ENCODE data around the gene GTF3A.
A peak's percentile ranks its signal among the peaks of the same experiment; 100 is the strongest.
"Not testable (repeated sequence)": the region's sequence is repeated elsewhere in the genome, so short reads cannot be mapped to it uniquely, and the experiment has no call there.

Gene GTF3A

DNA sequence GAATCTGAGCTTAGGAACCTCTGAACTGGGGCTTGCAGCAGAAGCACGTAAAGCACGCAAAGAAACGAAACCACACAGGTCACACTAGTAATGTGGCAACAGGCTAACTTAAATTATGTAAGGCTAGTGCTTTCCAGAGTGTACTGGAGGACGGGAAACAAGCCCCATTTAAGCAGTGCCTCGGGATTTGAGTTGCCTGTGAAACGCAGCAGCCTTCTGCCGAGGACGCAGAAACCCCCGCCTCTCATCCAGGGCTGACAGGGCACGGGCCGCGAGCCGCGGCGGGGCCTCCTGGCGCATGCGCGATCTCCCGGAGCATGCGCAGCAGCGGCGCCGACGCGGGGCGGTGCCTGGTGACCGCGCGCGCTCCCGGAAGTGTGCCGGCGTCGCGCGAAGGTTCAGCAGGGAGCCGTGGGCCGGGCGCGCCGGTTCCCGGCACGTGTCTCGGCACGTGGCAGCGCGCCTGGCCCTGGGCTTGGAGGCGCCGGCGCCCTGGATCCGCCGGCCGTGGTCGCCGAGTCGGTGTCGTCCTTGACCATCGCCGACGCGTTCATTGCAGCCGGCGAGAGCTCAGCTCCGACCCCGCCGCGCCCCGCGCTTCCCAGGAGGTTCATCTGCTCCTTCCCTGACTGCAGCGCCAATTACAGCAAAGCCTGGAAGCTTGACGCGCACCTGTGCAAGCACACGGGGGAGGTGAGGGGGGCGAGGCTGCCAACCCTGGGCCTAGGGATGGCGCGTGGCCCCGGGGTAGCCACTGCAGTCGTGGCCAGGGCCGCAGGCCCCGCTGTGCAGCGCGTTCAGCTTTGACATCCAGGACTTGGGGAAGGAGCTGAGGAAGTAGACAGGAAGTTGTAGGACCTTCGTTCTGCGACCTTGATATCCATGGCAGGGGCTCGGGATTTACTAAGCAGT is at the start of gene GTF3A:
TSS of gene GTF3A (plus strand) at position 374 of the 912 bp plus-strand sequence.
- DNase-seq = peak; percentile 80 to 89

DNA sequence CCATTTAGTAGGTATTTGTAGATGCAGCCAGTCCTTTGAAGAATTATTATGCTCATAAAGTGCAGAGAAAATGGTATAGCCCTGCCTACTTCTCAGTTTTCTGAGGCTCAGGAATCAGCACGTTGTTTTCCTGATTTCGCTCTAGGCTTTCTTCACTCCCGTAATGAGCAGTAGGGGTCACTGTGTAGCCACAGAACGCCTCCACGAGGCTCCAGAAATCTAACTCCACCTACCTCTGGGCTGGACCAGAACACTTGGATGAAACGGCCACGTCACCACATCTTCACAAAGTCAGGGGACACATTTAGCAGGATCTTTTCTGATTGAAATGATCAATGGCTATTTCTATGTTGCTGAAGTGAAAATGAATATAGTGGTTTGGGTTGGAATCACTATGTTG is 49.8 kb upstream of the GTF3A start:
- DNase-seq = peak; percentile 66 to 86

GRCh38 chr13:27375686-27376326 is 48.6 kb upstream of the GTF3A start:
- DNase-seq = peak; percentile 23 to 80

DNA sequence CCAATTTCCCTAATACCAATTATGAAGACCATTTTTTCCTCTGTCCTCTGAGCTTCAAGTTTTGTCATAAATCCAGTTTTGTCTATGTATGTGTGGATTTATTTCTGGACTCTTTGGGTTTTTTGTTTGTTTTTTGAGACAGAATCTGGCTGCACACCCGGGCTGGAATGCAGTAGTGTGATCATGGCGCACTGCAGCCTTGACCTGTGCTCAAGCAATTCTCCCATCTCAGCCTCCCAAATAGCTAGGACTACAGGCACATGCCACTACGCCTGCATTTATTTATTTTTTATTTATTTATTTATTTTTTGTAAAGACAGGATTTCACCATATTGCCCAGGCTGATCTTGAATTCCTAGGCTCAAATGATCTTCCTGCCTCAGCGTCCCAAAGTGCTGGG is 45.3 kb upstream of the GTF3A start:
- DNase-seq = no peak

DNA sequence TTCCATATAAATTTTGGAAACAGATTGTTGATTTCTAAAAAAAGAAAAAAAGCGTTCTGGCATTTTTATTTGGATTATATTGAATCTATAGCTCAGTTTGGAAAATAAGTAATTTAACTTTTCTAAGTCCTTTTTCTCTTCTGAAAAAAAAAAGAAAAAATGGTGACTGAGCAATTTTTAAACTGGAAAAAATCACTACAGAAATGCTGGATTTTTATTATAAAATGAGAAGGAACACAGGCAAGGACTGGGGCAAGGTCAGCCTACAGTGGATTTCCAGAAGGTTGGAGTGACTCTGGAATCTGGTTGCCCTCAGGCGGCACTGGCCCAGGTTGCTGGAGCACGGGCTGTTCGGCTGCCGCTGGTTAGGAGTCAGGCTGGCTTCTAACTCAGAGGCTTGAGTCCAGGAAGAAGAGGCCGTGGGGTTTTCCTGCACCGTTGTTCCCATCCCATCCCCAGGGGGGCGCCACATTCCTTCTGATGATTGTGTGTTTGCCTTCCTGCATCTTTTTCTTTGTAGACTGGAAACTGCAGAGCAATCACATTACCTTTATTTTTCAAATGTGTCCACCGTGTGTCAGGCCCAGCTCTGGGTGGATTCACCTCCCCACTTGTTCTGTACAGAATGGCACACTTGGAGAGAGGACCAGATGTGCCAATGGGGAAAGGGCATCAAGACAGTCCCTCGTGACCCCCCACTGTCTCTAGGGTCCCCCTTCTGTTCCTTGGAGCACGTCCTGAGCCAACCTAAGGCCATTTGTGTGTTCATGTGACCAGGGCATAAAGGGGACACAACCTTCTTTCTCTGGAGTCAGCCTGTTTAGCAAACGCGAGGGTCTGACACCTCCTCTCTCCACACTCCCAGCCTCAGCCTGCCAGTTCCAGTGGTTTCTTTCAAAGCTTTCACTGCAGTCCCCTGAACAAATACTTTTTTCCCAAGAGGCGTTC is 44.5 kb upstream of the GTF3A start:
- DNase-seq = peak; percentile 41 to 78

- DNase-seq = no peak
Measured at GRCh38 chr13:27381601-27382000, 42.8 kb upstream of the GTF3A start.

- DNase-seq = no peak
Measured at GRCh38 chr13:27383104-27383921, 41.1 kb upstream of the GTF3A start.

DNA sequence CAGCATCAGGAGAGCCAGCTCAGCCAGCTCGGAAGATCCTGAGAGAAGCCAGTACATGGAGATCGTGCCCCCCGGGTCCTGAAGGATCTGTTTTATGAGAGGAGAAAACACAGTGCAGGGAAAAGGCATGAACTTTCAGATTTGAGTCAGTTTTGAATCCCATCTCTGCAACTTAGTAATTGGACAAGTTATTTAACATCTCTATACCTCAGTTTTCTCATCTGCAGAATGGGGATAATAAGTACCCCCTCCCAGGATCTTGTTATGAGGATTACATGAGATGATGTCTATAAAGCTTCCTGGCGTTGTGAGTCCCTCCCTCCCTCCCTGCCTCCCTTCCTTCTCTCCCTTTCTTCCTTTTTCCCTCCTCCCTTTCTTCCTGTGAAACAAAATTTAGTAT is 40.1 kb upstream of the GTF3A start:
- no peak for DNase-seq

DNA sequence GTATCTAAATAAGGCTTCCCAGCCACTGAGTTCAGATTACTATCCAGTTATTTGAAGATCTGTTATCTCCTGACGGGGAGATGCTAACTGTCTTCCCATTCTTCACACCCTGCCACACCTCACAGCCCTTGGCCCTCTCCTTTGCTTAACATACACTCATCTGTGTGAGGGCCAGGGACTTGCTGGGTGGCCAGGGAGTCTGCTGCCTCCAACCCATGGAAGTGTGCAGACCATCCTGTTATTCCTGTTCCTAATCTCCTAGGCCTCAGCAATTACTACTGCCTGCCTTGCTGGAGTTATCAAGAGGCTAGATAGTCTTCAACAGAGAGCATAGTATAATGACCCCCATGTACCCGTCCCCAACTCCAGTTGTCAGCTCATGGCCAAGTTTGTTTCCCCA is 36.2 kb upstream of the GTF3A start:
- DNase-seq = no peak

DNA sequence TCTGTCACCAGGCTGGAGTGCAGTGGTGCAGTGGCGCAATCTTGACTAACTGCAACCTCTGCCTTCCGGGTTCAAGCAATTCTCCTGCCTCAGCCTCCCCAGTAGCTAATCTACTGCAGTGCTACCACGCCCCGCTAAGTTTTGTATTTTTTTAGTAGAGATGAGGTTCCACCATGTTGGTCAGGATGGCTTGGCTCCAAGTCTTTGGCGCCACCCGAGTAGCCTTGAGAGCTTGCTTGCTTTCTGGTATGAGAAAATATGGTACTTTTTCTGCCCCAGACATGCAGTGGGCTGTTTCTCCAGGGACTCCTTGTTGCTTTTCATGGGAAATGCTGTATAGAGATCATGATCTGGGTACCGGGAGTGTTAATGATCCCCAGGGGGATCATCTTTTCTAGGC is 34.5 kb upstream of the GTF3A start:
- no peak for DNase-seq

DNA sequence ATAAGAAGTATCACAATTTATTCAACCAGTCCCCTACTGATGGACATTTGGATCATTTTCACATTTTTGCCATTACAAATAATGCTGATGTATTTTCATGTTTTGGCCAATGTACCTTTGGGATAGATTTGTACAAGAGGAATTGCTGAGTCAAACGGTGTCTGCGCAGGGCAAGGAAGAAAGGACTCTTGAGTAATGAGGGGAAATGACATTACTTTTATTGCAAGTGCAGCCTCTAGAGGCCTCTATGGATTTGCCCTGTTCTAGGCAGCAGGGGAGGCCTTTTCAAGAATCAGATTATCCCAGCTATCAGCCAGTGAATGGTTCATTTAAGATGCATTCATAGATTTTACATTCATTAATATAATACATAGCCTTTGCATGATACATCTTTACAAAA is 32.9 kb upstream of the GTF3A start:
- DNase-seq = peak; percentile 9 to 15

GRCh38 chr13:27393101-27393500 is 31.3 kb upstream of the GTF3A start:
- no peak for DNase-seq

DNA sequence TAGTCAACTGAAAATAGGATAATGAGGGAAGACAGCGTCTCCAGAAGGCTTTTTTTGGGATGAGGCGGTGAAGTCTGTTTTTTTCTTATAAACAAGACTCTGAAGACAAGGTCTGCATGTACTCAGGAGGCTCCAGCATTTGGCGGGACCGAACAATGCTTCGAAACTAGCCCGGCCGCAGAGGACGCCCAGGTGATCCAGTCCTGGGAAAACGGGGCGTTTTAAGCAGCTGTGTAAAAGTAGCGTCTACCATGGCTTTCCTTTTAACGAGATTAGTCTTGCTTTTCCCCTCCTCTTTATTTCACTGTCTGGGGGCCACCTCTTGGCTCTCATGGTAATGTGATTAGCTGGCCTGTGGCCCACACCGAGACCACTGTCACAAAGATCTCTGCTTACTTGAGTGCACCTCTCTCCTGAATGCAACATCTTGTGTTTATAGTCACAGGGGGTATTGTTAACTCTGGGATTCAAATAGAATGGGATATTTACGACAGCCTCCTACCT is 29.4 kb upstream of the GTF3A start:
- no peak for DNase-seq

- no peak for DNase-seq
Measured at GRCh38 chr13:27396252-27396846, 28.1 kb upstream of the GTF3A start.

DNA sequence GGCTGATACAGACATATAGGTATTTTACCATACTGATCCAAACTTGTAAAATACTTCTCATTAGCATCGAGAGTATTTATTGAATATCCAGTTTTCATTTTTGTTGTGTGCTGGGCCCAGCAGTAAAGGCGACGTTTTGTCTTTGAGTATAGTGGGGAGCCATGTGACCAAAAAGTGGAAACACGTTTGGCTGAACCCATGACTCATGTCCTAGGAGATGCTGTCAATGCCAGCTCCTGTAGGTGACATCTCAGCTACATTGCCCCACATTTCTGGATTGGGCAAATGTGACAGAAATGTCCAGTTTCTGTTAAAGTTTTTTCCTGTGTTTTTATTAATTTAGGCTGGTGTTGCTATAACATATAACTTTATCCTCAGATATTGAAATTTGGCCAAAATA is 26.1 kb upstream of the GTF3A start:
- DNase-seq = no peak

DNA sequence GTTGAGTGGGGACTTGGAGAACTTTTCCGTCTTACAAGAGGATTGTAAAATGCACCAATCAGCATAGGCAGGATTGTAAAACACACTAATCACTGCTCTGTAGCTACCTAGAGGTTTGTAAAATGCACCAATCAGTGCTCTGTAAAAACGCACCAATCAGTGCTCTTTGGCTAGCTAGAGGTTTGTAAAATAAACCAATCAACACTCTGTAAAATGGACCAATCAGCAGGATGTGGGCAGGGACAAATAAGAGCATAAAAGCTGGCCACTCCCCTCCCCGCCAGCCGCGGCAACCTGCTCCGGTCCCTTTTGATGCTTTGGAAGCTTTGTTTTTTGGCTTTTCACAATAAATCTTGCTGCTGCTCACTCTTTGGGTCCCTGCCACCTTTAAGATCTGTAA is 24.0 kb upstream of the GTF3A start:
- not testable (repeated sequence) for DNase-seq

DNA sequence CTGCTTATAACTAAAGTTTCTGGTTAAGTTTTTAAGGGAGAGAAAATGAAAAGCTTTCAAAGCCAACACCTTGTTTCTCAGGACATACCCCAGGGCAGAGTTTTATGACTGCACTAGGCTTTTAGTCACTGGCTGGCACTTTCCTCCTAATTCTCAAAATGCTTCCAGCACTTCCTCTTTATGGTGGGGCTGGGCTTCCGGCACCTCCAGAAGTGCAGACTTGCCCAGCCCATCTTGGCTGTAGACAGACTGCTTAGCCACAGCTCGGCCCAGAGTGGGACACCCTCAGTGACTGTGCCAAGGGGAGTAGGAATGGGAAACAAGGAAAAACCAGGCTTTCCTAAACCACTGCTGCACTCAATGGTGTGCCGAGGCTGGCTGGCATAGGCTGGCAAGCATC is 23.2 kb upstream of the GTF3A start:
- DNase-seq = peak; percentile 23 to 64

GRCh38 chr13:27403203-27403678 is 21.2 kb upstream of the GTF3A start:
- no peak for DNase-seq

- DNase-seq = no peak
Measured at GRCh38 chr13:27403727-27404385, 20.6 kb upstream of the GTF3A start.

DNA sequence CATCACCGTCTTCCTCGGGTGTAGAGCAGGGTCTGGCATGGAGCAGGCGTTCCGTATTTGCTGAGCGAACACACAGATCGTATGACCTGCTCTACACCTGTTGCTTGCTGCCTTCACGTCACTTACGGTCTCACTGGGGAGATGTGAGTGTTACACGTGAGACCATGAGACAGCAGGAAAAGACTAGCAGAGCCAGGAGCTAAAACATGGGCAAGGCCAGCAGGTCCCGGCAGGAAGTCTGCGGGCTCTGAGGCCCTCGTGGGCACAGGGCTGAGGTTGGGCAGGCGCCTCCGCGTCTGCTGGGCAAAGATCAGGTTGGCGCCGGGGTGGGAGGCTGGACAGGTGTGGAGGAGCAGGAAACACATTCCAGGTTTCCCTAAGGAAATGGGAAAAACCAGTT is 19.7 kb upstream of the GTF3A start:
- DNase-seq = no peak
